Motor neuron (in vitro differentiated cells): Measurements from ENCODE around the gene PTGES2. TPM values are rescaled to one million over a fixed set of nuclear protein-coding genes. Genes with fewer than 3 reads are reported as not detected.
"Not testable (repeated sequence)": the region's sequence is repeated elsewhere in the genome, so short reads cannot be mapped to it uniquely, and the experiment has no call there.

Experiments
- ATAC-seq, 8 experiments: fragments of 200-7000 bp; cut with Tn5 transposase; replicated peaks in 6 of 8; 2 replicates each; pipeline ENCODE4 v1.8.0; 2021; ENCODE audit warnings: mild to moderate bottlenecking in 8 of 8, moderate library complexity in 8 of 8
- H3K27ac ChIP-seq, 2 donors: fragments of 250-450 bp; sonication (Bioruptor Pico); 2 replicates each; pipeline ENCODE4 v1.9.0; 2021; ENCODE audit warnings: antibody characterized with exemption in 2 of 2, mild to moderate bottlenecking in 2 of 2, moderate library complexity in 1 of 2
- H3K4me1 ChIP-seq, 2 donors: fragments of 250-450 bp; sonication (Bioruptor Pico); replicated peaks in 1 of 2; 2 replicates each; pipeline ENCODE4 v1.6.1; 2021; ENCODE audit warnings: antibody characterized with exemption in 2 of 2, mild to moderate bottlenecking in 2 of 2, moderate library complexity in 1 of 2
- H3K4me3 ChIP-seq, 5 donors: fragments of 250-450 bp; sonication (Bioruptor Pico); 2 replicates each; pipeline ENCODE4 v1.9.0; 2021; ENCODE audit warnings: antibody characterized with exemption in 5 of 5, mild to moderate bottlenecking in 5 of 5, moderate library complexity in 4 of 5
- WGBS, 10 experiments: fragments of 450-650 bp; shearing (Covaris generic); methylation state at CpG; one replicate each; pipeline ENCODE4 v1.0.0; 2022; 5-methylcytosine and 5-hydroxymethylcytosine counted together
- in situ Hi-C, 9 experiments: fragments of 400-800 bp; cut with MboI; loops; one replicate each; pipeline ENCODE4 v1.15.0; 2021; ENCODE audit warnings: low sequenced_read_pairs in 9 of 9, low pct_unique_long_range_greater_than_20kb in 2 of 9; ENCODE audit not compliant: unreplicated experiment in 9 of 9
- total RNA-seq, 8 experiments: library from RNA; unstranded; fragments of 300-600 nt; gene quantifications; 2 replicates each; pipeline versions ENCODE4 v1.2.3 to v1.2.4, GENCODE V29; 2022

PTGES2 gene
- total RNA-seq, 8 experiments from 2014 or later, result 42.6 to 111 (median 50.9) TPM

GRCh38 chr9:128073253-128073886, 54.2 kb downstream of the PTGES2 start:
- Histone ChIP-seq H3K27ac (no peak overlapping the region), H3K4me1 (peaks cover 15 to 19% of the 10 kb centered on the region in 2 donors), H3K4me3 (no peak overlapping the region)
- in situ Hi-C loops, result no loop called here
- 59 to 94% (median 76%) methylated on average over 1 to 7 of the region's 7 CpGs for WGBS, 10 experiments
- ATAC-seq, result no peak

- Histone ChIP-seq H3K27ac (peak overlapping the region in 1 of 2 donors; percentile 2), H3K4me1 (peaks cover 15 to 19% of the 10 kb centered on the region in 2 donors), H3K4me3 (no peak overlapping the region)
- in situ Hi-C loops, result no loop called here
- 6 to 29% (median 13%) methylated on average over 1 to 4 of the region's 5 CpGs; no CpG with 5 or more reads in 1 of the 10 experiments for WGBS, 10 experiments
- ATAC-seq, result no peak
Measured at GRCh38 chr9:128072144-128073021, 55.1 kb downstream of the PTGES2 start.

- H3K4me3 ChIP-seq, ATAC-seq, in situ Hi-C loops, H3K27ac ChIP-seq: not testable (repeated sequence)
- H3K4me1 ChIP-seq, result peaks cover 20 to 24% of the 10 kb centered on the region in 2 donors
- 53 to 100% (median 94%) methylated on average over 2 to 11 of the region's 12 CpGs; no CpG with 5 or more reads in 4 of the 10 experiments for WGBS, 10 experiments
Measured at GRCh38 chr9:128071475-128071874, 56.1 kb downstream of the PTGES2 start.

GRCh38 chr9:128070874-128071273, 56.7 kb downstream of the PTGES2 start:
- in situ Hi-C loops, result no loop called here
- H3K27ac ChIP-seq, result no peak overlapping the region
- peaks cover 25 to 30% of the 10 kb centered on the region in 2 donors for H3K4me1 ChIP-seq
- no peak overlapping the region for H3K4me3 ChIP-seq
- WGBS, 10 experiments, result 23 to 96% (median 85%) methylated on average over 4 to 7 of the region's 7 CpGs; no CpG with 5 or more reads in 2 of the 10 experiments
- ATAC-seq, result no peak

Other genes starting within 250 kb of the PTGES2 start
- gene ST6GALNAC6, start 228.1 kb downstream of the PTGES2 start, total RNA-seq, result 10 to 100 TPM in 4 of 8 experiments, 1 to 10 TPM in 4; 5.6 to 48.8 (median 17.5) TPM
- gene ST6GALNAC4, start 210.7 kb downstream of the PTGES2 start, total RNA-seq, result 10 to 100 TPM in 6 of 8 experiments, 1 to 10 TPM in 2; 6.5 to 54.7 (median 14.6) TPM
- 1 to 10 TPM in 7 of 8 experiments, under 1 TPM in 1; 0.66 to 4.9 (median 3.1) TPM for gene PIP5KL1, start 197.0 kb downstream of the PTGES2 start, total RNA-seq
- 10 to 100 TPM; 22.5 to 37.6 (median 28.8) TPM for gene DPM2, start 189.9 kb downstream of the PTGES2 start, total RNA-seq
- gene EEIG1, start 146.7 kb downstream of the PTGES2 start, total RNA-seq, result 10 to 100 TPM in 5 of 8 experiments, 1 to 10 TPM in 3; 4.7 to 29.8 (median 13.3) TPM
- 1 to 10 TPM; 6.4 to 9.0 (median 8.0) TPM for gene NAIF1, start 60.4 kb downstream of the PTGES2 start, total RNA-seq
- gene SLC25A25, start 59.5 kb downstream of the PTGES2 start, total RNA-seq, result 10 to 100 TPM in 7 of 8 experiments, 1 to 10 TPM in 1; 10.0 to 39.7 (median 19.0) TPM
- 1 to 10 TPM in 3 of 8 experiments, under 1 TPM in 2, not detected in 3; 0.76 to 3.3 (median 1.6) TPM for gene LCN2, start 21.7 kb upstream of the PTGES2 start, total RNA-seq
- gene BBLN, start 32.5 kb upstream of the PTGES2 start, total RNA-seq, result 100 to 1,000 TPM in 5 of 8 experiments, 10 to 100 TPM in 3; 60.0 to 233 (median 148) TPM
- gene CIZ1, start 63.8 kb upstream of the PTGES2 start, total RNA-seq, result 10 to 100 TPM; 36.3 to 92.5 (median 70.9) TPM
- 10 to 100 TPM in 5 of 8 experiments, 1 to 10 TPM in 3; 5.5 to 56.9 (median 31.5) TPM for gene DNM1, start 75.7 kb upstream of the PTGES2 start, total RNA-seq
- 100 to 1,000 TPM in 2 of 8 experiments, 10 to 100 TPM in 6; 41.0 to 109 (median 91.7) TPM for gene GOLGA2, start 148.3 kb upstream of the PTGES2 start, total RNA-seq
- gene SWI5, start 148.5 kb upstream of the PTGES2 start, total RNA-seq, result 10 to 100 TPM; 29.4 to 55.4 (median 43.2) TPM
- 10 to 100 TPM; 12.2 to 37.4 (median 22.0) TPM for gene TRUB2, start 194.7 kb upstream of the PTGES2 start, total RNA-seq
- 10 to 100 TPM; 37.8 to 66.5 (median 51.1) TPM for gene COQ4, start 195.1 kb upstream of the PTGES2 start, total RNA-seq
- gene SLC27A4, start 212.8 kb upstream of the PTGES2 start, total RNA-seq, result 10 to 100 TPM; 10.4 to 31.7 (median 17.7) TPM
- gene URM1, start 243.6 kb upstream of the PTGES2 start, total RNA-seq, result 10 to 100 TPM; 32.0 to 57.2 (median 44.4) TPM